Measurements from ENCODE around the gene DCAF8.

GRCh38 chr1:160277330-160277729 lies 15.0 kb upstream of the DCAF8 start:
- TF ChIP-seq, protein P1, sequence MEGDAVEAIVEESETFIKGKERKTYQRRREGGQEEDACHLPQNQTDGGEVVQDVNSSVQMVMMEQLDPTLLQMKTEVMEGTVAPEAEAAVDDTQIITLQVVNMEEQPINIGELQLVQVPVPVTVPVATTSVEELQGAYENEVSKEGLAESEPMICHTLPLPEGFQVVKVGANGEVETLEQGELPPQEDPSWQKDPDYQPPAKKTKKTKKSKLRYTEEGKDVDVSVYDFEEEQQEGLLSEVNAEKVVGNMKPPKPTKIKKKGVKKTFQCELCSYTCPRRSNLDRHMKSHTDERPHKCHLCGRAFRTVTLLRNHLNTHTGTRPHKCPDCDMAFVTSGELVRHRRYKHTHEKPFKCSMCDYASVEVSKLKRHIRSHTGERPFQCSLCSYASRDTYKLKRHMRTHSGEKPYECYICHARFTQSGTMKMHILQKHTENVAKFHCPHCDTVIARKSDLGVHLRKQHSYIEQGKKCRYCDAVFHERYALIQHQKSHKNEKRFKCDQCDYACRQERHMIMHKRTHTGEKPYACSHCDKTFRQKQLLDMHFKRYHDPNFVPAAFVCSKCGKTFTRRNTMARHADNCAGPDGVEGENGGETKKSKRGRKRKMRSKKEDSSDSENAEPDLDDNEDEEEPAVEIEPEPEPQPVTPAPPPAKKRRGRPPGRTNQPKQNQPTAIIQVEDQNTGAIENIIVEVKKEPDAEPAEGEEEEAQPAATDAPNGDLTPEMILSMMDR (IDR thresholded peaks at IDR 0.05; ENCODE audit: low read depth, low read length), result no peak
- TF ChIP-seq POLR2A (IDR thresholded peaks at IDR 0.05; ENCODE audit: extremely low read depth, insufficient read length), result no peak
- no peak for TF ChIP-seq MAX (IDR thresholded peaks at IDR 0.05; ENCODE audit: low read depth, low read length)

Data from NB4 (cell line).